ENCODE results near the gene SNX10. TPM values are rescaled to one million over a fixed set of nuclear protein-coding genes. Genes with fewer than 3 reads are reported as not detected.

SNX10 gene
- total RNA-seq, 2 donors from 2014 or later = 1.3 to 6.7 TPM

- TF ChIP-seq CTCF (IDR thresholded peaks at IDR 0.05) (no peak), POLR2A (IDR thresholded peaks at IDR 0.05) (no peak)
- no peaks in the 10 kb centered on the region for H3K27me3 ChIP-seq
- peaks cover 4% of the 10 kb centered on the region for H3K4me1 ChIP-seq
- DNase-seq (no peak), ATAC-seq (no peak)
- H3K4me3 ChIP-seq = no peak overlapping the region
- whole genome bisulfite sequencing, 2 donors = 83 to 84% methylated on average over 6 of the region's 6 CpGs
- H3K27ac ChIP-seq = no peak overlapping the region
- intact Hi-C loops (cut with DNase I) = no loop called here
- H3K36me3 ChIP-seq (replicated peaks in 1 of 2; ENCODE audit: insufficient read depth in 1 of 2, low read depth in 2 of 2) = no peaks in the 10 kb centered on the region
- no peaks in the 10 kb centered on the region for H3K9me3 ChIP-seq
Measured at GRCh38 chr7:26340476-26341018, 48.9 kb downstream of the SNX10 start.

- no peak overlapping the region for H3K27ac ChIP-seq
- peaks cover 26% of the 10 kb centered on the region for H3K4me1 ChIP-seq
- no peaks in the 10 kb centered on the region for H3K9me3 ChIP-seq
- no peak for DNase-seq
- ATAC-seq = no peak
- intact Hi-C loops (cut with DNase I) = no loop called here
- H3K36me3 ChIP-seq (replicated peaks in 1 of 2; ENCODE audit: insufficient read depth in 1 of 2, low read depth in 2 of 2) = no peaks in the 10 kb centered on the region
- TF ChIP-seq CTCF (IDR thresholded peaks at IDR 0.05) (no peak), POLR2A (IDR thresholded peaks at IDR 0.05) (no peak)
- no peaks in the 10 kb centered on the region for H3K27me3 ChIP-seq
- WGBS, 2 donors = 89 to 90% methylated on average over 10 of the region's 10 CpGs
- no peak overlapping the region for H3K4me3 ChIP-seq
Measured at GRCh38 chr7:26343320-26343832, 51.7 kb downstream of the SNX10 start.

- H3K4me1 ChIP-seq = peaks cover 30% of the 10 kb centered on the region
- H3K27me3 ChIP-seq = no peaks in the 10 kb centered on the region
- H3K4me3 ChIP-seq = no peak overlapping the region
- DNase-seq (no peak), ATAC-seq (no peak)
- WGBS, 2 donors = 97 to 100% methylated on average over 2 of the region's 2 CpGs
- H3K9me3 ChIP-seq = no peaks in the 10 kb centered on the region
- H3K36me3 ChIP-seq (replicated peaks in 1 of 2; ENCODE audit: insufficient read depth in 1 of 2, low read depth in 2 of 2) = no peaks in the 10 kb centered on the region
- TF ChIP-seq CTCF (IDR thresholded peaks at IDR 0.05) = no peak
- TF ChIP-seq POLR2A (IDR thresholded peaks at IDR 0.05) = no peak
- intact Hi-C loops (cut with DNase I) = no loop called here
- H3K27ac ChIP-seq = no peak overlapping the region
Measured at GRCh38 chr7:26343837-26344236, 52.2 kb downstream of the SNX10 start.

GRCh38 chr7:26345202-26345601 is 53.5 kb downstream of the SNX10 start:
- no peak for TF ChIP-seq CTCF (IDR thresholded peaks at IDR 0.05)
- no peak for TF ChIP-seq POLR2A (IDR thresholded peaks at IDR 0.05)
- Histone ChIP-seq H3K27me3 (no peaks in the 10 kb centered on the region), H3K27ac (peak overlapping the region in 2 of 4 donors; percentile 38 to 83), H3K4me3 (no peak overlapping the region), H3K9me3 (no peaks in the 10 kb centered on the region), H3K4me1 (peaks cover 35% of the 10 kb centered on the region), H3K36me3 (replicated peaks in 1 of 2; ENCODE audit: insufficient read depth in 1 of 2, low read depth in 2 of 2) (no peaks in the 10 kb centered on the region)
- intact Hi-C loops (cut with DNase I) = no loop called here
- DNase-seq = no peak
- no peak for ATAC-seq
- 94 to 96% methylated on average over 9 of the region's 9 CpGs for WGBS, 2 donors

- no peak for TF ChIP-seq CTCF (IDR thresholded peaks at IDR 0.05)
- TF ChIP-seq POLR2A (IDR thresholded peaks at IDR 0.05) = no peak
- WGBS, 2 donors = 94 to 95% methylated on average over 9 of the region's 9 CpGs
- peaks cover 35% of the 10 kb centered on the region for H3K4me1 ChIP-seq
- H3K27ac ChIP-seq = peak overlapping the region in 2 of 4 donors; percentile 58 to 83
- H3K9me3 ChIP-seq = no peaks in the 10 kb centered on the region
- H3K27me3 ChIP-seq = no peaks in the 10 kb centered on the region
- ATAC-seq = no peak
- no peak for DNase-seq
- intact Hi-C loops (cut with DNase I) = no loop called here
- no peaks in the 10 kb centered on the region for H3K36me3 ChIP-seq (replicated peaks in 1 of 2; ENCODE audit: insufficient read depth in 1 of 2, low read depth in 2 of 2)
- no peak overlapping the region for H3K4me3 ChIP-seq
Measured at GRCh38 chr7:26345837-26346236, 54.2 kb downstream of the SNX10 start.

All from body of pancreas (tissue), 4 donors.